Left forelimb (tissue), 1 donor: Measurements from ENCODE around the gene PANX1.
"Not testable (repeated sequence)": the region's sequence is repeated elsewhere in the genome, so short reads cannot be mapped to it uniquely, and the experiment has no call there.

Experiments
- DNase-seq: peaks from one replicate; pipeline ENCODE4 v3.0.0-alpha.2; 2018; ENCODE audit warnings: low spot score

Gene PANX1, protein sequence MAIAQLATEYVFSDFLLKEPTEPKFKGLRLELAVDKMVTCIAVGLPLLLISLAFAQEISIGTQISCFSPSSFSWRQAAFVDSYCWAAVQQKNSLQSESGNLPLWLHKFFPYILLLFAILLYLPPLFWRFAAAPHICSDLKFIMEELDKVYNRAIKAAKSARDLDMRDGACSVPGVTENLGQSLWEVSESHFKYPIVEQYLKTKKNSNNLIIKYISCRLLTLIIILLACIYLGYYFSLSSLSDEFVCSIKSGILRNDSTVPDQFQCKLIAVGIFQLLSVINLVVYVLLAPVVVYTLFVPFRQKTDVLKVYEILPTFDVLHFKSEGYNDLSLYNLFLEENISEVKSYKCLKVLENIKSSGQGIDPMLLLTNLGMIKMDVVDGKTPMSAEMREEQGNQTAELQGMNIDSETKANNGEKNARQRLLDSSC

DNA sequence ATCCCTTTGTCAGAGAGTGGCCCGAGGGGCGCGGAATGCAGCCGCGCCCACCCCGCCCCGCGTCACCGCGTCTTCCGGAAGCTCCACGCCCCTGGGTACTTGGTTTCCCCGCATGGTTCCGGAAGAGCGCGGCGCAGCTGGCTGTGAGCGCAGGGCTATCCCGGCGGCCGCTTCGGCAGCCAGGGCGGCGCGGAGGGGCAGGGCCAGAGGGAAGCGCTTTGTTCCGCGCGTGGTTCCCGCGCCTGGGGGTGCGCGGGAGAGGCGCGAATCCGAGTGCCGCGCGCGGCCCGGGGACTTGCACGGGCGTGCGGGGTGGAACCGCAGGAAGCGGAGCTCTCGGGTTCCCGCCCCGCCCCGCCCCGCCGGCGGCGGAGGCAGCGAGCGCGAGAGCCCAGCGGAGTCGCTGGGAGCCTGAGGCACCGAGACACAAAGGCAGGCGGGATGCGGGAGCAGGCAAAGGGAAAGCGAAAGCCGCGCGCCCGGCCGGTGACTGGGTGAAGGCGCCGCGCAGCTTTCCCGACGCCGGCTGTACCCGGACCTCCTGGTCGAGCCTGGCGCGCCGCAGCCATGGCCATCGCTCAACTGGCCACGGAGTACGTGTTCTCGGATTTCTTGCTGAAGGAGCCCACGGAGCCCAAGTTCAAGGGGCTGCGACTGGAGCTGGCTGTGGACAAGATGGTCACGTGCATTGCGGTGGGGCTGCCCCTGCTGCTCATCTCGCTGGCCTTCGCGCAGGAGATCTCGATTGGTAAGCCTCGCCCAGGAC, at the start of gene PANX1:
PANX1 (plus strand) TSS at position 96 of the 766 bp plus-strand sequence; CDS start at position 568, 472 bp downstream.
- peak; percentile 91 for DNase-seq

DNA sequence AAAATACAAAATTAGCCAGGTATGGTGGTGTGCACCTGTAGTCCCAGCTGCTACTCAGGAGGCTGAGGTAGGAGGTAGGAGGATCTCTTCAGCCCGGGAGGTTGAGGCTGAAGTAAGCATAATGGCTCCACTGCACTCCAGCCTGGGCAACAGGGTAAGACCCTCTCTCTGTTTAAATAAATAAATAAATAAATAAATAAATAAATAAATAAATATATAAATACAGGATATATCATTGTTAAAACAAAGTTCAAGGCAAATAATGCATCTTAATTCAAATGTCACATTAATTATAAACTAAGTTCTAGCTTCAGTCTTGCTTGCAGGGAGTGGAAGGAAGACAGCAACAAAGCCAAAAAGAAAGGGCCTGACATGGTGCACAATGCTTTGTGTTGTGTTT, 44.5 kb upstream of the PANX1 start:
- DNase-seq: no peak

DNA sequence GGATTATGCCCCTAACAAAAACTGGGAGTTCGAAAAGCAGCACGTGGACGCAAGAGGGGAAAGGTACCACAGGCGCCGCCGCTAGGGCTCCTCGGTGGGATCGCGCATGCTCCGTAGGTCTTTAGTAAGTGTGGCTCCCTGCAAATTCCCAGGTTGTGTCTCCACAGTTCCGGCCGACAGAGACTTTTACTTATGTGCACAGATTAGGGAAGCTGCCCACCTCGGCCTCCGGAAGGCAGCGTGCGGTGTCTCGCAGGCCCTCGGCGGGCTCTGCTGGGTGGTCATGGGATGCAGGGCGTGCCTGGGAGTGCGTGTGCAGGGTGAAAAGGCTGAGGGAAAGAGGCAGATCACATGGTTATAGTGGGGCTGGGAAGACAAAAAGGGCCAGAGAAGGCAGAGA, 39.7 kb upstream of the PANX1 start:
- DNase-seq: no peak

DNA sequence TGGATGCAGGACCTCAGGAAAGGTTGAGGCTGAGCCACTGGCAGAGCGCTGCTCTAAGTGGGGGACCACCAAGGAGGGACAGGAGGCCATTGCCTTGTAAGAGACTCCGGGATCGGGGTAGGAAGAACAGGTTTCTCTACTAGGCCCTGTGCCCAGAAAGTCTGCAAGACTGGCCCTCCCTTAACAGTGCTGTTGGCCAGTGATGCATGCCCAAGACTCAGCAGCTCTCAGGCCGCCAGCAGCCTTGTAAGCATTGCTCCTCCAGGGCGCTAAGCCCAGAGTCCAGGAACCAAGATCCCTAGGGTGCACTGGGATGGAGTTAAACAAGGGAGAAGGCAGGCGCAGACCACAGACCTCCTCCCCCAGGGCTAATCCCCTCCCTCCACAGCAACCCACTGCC, 39.3 kb upstream of the PANX1 start:
- DNase-seq: no peak

DNA sequence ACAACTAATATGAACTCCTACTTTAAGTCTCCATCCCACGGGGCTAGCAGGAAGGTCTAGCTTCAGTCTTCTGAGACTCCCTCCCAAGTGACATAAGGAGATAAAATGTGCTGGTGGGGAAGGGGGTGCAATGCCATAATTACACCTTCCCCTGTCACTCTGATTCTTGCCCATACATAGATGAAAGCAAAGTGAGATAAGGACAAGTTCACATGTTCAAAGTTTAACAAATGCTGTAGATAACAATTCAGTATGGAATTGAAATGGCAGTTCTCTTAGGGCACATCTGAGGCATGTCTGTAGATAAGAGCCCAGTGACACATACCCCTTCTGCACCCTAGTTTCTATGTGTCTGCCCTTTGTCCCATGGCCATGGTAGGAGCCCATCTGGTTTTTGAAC, 38.2 kb upstream of the PANX1 start:
- no peak for DNase-seq

DNA sequence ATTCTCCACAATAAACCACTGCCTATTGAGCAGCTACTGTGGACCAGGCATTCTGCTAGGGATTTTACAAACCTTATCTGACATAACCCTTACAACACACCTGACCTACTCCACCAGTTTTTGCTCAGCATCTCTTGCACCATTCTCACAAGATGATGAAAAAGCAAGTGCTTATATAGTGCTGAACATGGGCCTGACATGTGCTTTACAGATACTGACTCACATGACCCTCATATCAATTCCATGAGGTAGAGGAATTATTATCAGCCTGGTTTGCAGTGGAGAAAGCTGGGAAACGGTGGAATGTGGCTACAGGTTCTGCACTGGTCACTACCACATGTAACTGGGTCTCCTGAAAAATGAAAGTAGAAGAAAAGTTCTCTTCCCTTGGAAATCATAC, 37.5 kb upstream of the PANX1 start:
- no peak for DNase-seq

DNA sequence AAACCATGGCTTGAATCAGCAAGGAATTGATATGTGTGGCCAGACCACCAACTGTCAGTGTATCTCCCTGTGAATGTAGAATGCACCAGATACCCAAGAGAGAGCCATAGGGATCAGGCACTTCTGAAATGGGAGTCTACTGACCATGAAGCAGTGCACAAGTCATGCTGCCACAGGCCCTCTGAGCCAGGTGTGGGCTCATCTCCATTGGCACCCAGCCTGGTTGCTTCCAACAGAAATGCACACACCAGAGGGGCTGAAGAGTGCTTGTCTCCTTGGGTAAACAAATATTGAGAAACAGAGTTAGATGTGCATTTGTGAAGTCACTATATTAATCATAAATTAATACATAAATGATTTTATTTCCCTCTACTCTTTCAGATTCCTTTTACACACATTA, 28.4 kb upstream of the PANX1 start:
- no peak for DNase-seq

DNA sequence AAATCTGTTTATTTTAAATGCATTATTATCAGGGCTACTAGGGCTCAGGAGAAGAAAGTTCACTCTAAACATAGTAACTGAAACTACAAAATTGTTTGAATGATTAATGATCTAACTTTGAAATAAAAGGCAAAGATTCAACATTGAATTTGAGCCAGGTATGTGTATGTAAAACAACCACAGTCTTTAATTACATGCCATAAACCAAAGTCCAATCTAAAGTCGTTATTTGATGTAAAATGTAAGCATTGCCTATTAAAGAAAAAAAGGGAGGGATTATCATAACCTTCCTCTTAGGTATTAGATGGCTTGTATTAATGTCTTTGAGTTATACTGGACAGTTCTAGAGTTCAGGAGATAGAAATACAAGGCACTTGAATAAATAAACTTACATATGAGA, 25.2 kb upstream of the PANX1 start:
- no peak for DNase-seq

DNA sequence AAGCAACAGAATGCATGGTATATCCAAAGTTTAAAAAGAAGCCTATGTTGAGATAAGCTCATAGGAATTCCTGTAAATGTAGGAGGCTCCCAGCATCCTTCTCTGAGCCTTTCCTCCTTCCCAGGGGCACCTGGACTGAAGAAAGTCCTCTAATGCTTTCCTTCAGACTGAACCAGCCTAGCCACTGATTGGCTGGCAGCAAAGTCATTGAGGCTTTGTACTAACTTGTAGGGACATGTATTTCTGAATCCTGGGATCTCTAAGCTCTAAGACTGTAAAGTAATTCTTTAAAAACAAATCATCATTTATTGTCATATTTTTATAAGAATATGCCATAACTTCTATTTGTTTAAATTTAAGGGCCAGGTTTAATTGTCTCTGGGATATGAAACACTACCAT, 23.9 kb upstream of the PANX1 start:
- no peak for DNase-seq

DNA sequence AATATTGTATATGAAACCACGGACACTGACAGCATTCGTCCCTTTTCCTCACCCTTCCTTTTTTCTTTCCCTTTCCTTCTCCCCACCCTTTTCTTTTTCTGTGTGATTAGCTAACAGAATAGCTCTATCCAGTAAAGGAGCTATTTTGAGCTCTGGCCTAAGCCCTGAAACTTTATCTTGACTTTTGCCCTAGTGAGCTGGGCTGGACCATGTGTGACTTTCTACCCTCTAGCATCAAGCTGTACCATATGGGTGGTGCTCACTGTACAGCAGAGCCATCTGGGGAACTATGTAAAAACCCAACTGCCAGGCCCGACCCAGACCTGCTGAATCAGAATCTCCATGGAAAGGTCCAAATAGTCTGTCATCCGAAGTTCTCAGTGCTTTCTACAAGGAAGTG, 21.9 kb upstream of the PANX1 start:
- no peak for DNase-seq

DNA sequence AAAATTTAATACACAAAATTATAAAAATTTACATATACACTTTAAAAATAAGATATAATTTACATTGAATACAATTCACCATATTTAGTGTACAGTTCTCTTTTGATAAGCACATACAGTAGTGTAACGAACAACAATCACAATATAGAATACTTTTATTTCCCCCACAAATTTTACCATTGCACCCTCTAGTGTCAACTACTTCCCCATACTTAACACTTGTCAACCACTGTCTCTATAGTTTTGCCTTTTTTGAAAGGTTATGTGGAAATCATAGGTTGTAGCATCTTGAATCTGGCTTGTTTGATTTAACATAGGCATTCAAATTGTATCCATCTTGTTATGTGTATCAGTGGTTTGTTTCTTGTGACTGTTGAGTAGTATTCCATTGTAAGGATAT, 21.3 kb upstream of the PANX1 start:
- DNase-seq: no peak

DNA sequence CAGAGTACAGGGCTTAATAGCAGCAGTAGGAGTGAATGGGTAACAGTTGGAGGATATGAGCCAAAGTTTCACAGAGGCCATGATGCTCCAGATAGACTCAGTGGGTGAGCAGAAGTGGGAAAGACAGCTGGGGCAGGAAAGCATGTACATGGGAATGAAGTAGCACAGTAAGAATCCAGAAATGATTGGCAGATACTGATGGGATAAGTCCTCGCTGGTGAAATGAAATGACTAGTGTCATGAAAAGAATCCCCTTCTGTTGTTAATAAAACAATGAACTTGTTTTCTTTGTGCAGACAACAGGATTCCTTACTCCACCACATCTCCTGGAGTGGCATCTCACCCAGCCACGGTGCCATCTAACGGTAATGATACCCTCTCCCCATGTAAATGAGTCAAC, 17.4 kb upstream of the PANX1 start:
- no peak for DNase-seq

DNA sequence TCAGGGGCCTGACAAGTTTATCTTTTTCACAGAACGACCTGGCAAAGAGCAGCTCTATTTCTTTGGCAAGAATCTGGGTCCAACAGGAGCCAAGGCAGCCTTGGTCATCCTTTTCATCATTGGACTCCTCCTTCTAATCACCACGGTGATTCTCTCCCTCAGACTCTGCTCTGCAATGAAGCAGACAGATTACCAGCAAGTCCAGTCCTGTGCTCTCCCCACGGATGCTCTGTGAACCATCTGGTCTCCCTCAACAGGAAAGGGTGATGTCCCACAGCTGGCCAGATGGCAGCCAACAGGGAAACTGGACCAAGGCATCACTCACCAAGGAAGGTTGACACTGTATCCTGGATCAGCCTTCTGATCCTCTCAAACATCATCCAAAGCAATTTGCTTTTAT, 17.0 kb upstream of the PANX1 start:
- no peak for DNase-seq

DNA sequence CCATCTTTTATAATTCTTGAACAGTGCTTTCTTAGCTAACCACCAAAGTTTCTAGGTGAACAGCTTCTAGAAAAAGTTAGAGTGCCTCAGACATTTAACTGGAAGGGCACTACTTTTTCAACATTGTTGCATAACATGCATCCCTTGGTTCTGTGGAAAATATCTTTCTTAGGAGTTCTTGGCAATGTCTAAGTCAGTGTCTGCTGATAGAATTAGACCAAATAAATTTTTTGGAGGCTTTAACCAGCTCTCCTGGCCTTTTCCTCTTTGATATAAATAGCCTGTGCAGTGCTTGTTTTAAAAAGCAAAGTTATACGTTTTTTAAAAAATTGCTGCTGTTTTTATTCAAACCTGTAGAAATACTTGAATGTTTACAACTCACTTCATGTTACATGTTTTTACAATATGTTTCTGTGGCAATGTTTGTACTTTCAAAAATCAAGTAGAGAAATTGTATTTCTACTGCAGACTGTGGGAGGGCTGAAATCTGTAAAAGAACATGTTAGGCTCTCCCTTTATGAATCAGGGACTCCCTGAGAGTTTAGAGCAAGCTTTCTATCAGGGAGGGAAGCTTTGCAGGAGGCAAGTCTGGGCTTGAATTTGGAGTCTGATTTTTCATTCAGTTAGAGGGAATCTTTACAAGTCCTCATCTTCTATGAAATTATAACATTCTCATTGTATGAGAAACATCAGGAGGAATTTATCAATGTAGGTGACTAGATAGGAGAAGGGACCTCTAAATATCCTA, 16.3 kb upstream of the PANX1 start:
- no peak for DNase-seq

DNA sequence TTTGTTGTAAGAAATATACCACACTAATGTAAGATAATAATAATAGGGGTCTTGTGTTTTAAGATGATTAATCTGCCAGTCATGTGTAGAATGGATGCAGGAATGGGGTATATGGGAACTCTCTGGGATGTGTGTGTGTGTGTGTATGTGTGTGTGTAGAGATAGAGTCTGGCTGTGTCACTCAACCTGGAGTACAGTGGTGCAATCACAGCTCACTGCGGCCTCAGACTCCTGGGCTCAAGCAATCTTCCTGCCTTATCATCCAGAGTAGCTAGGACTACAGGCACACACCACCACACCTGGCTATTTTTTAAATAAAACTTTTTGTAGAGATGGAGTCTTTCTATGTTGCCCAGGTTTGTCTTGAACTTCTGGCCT, 11.5 kb upstream of the PANX1 start:
- DNase-seq: no peak

DNA sequence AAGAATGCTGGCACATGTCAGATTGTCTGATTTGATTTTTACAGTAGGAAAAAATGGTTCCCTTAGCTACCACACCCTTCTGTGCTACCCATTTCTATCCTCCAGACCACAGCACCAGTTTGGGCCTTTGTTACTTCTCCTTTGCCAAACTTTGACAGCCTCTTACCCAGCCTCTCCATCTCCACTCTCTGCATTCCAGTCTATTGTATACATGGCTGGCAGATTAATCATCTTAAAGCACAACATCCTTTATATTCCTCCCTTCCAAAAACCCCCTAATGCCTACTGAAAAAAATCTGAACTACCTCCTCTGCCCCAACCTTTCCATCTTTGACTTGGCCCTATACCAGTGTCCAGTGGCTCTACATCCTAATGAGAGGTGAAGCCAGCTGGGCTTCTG, 10.8 kb upstream of the PANX1 start:
- DNase-seq: no peak

DNA sequence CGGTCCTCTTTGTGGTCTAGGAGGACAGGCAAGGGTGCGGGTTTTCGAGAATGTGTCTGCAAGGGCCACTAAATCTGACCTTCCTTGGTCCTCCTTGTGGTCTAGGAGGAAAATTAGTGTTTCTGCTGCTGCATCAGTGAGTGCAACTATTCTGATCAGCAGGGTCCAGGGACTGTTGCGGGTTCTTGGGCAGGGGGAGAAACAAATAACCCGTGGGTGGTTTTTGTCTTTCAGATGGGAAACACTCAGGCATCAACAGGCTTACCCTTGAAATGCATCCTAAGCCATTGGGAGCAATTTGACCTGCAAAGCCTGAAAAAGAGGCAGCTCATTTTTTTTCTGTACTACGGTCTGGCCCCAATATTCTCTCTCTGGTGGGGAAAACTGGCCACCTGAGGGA, 9.0 kb upstream of the PANX1 start:
- DNase-seq: not testable (repeated sequence)

DNA sequence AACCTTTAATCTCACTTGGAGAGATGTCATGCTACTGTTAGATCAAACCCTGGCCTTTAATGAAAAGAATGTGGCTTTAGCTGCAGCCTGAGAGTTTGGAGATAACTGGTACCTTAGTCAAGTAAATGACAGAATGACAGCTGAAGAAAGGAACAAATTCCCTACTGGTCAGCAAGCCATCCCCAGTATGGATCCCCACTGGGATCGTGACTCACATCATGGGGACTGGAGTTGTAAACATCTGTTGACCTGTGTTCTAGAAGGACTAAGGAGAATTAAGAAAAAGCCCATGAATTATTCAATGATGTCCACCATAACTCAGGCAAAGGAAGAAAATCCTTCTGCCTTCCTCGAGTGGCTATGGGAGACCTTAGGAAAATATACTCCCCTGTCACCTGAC, 8.1 kb upstream of the PANX1 start:
- not testable (repeated sequence) for DNase-seq

DNA sequence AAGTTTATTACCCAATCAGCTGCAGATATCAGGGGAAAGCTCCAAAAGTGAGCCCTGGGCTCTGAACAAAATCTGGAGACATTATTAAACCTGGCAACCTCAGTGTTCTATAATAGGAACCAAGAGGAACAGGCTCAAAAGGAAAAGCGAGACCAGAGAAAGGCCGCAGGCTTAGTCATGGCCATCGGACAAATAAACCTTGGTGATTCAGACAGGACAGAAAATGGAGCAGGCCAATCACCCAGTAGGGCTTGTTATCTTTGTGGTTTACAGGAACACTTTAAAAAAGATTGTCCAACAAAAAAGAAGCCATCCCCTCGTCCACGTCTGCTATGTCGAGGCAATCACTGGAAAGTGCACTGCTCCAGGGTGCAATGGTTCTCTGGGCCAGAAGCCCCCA, 7.7 kb upstream of the PANX1 start:
- no peak for DNase-seq

DNA sequence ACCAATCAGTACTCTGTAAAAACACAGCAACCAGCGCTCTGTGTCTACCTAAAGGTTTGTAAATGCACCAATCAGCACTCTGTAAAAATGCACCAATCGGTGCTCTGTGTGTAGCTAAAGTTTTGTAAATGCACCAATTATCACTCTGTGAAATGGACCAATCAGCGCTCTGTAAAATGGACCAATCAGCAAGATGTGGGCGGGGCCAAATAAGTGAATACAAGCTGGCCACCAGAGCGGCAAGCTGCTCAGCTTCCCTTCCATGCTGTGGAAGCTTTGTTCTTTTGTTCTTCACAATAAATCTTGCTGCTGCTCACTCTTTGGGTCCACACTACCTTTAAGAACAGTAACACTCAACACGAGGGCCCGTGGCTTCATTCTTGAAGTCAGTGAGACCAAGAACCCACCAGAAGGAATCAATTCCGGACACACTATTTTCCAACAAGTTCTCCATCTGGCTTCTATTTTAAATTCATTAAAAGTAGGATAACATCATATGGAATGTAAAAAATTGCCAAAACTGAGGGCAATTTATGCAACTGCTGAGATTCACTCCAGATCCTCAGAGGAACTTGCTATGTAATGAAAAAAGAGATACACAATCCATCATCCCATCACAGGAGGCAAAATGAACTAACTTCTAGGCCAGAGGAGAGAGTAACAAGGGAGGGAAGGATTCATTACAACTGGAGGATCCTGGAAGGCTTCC, 3.1 kb upstream of the PANX1 start:
- DNase-seq: no peak

DNA sequence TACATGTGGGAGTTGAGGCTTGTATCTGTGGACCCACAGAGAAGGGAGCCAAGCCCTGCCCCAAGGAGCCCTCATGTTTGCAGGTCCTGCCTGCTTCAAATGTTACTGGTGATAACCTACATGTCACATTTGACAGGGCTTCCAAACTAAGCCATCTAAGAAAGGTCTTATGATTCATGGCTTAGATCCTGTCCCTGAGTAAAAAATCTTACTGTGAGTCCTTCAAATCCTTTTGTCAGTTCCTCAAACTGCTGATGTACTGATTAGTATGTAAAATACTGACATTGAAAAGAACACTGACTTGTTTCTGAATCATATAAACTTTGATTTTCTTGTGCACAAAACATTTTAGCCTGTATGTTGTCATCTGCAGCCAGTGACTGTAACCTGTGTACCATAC, 1.0 kb upstream of the PANX1 start:
- no peak for DNase-seq

DNA sequence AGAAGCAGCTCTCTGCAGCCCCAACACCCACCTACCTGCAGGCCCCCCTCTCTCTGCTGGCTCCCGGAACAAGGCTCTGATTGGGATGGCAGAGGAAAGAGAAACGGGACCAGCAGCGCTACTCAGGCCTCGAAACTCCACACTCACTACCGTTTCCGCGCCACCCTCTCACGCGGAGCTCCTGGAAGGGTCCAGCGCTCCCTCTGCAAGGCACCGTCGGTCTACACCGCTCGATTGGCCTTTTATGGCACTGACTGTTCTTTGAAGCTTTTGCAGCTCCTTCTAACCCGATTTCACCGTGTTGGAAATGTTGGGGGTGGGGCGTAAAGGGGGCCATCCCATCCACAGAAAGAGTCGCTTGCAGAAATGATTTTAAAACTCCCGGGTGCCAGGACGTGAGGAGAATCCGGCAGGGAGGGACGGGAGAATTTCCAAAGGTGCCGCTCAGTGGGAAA, 323 bp upstream of the PANX1 start:
- DNase-seq: no peak
